ENCODE results near the gene PLB1.

- TF ChIP-seq CTCF (conservative IDR thresholded peaks at IDR 0.05) (no peak), ZFX (IDR thresholded peaks at IDR 0.05) (no peak)
Measured at GRCh38 chr2:28630341-28630740, 134.5 kb downstream of the PLB1 start.
